ENCODE results near the gene ST7.

GRCh38 chr7:117277576-117277975 lies 324.3 kb downstream of the ST7 start:
- TF ChIP-seq, protein P1, sequence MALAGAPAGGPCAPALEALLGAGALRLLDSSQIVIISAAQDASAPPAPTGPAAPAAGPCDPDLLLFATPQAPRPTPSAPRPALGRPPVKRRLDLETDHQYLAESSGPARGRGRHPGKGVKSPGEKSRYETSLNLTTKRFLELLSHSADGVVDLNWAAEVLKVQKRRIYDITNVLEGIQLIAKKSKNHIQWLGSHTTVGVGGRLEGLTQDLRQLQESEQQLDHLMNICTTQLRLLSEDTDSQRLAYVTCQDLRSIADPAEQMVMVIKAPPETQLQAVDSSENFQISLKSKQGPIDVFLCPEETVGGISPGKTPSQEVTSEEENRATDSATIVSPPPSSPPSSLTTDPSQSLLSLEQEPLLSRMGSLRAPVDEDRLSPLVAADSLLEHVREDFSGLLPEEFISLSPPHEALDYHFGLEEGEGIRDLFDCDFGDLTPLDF (CRISPR knock-in tag; IDR thresholded peaks at IDR 0.05): no peak
- TF ChIP-seq AFF4 (CRISPR knock-in tag; IDR thresholded peaks at IDR 0.05; ENCODE audit: borderline replicate concordance): no peak
- no peak for TF ChIP-seq TCF7 (CRISPR knock-in tag; IDR thresholded peaks at IDR 0.05; ENCODE audit: low read depth)
- TF ChIP-seq, protein P2, sequence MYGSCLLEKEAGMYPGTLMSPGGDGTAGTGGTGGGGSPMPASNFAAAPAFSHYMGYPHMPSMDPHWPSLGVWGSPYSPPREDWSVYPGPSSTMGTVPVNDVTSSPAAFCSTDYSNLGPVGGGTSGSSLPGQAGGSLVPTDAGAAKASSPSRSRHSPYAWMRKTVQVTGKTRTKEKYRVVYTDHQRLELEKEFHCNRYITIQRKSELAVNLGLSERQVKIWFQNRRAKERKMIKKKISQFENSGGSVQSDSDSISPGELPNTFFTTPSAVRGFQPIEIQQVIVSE (CRISPR knock-in tag; IDR thresholded peaks at IDR 0.05; ENCODE audit: borderline replicate concordance): no peak
- TF ChIP-seq, protein P3, sequence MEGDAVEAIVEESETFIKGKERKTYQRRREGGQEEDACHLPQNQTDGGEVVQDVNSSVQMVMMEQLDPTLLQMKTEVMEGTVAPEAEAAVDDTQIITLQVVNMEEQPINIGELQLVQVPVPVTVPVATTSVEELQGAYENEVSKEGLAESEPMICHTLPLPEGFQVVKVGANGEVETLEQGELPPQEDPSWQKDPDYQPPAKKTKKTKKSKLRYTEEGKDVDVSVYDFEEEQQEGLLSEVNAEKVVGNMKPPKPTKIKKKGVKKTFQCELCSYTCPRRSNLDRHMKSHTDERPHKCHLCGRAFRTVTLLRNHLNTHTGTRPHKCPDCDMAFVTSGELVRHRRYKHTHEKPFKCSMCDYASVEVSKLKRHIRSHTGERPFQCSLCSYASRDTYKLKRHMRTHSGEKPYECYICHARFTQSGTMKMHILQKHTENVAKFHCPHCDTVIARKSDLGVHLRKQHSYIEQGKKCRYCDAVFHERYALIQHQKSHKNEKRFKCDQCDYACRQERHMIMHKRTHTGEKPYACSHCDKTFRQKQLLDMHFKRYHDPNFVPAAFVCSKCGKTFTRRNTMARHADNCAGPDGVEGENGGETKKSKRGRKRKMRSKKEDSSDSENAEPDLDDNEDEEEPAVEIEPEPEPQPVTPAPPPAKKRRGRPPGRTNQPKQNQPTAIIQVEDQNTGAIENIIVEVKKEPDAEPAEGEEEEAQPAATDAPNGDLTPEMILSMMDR (IDR thresholded peaks at IDR 0.05): no peak
- TF ChIP-seq, protein P4, sequence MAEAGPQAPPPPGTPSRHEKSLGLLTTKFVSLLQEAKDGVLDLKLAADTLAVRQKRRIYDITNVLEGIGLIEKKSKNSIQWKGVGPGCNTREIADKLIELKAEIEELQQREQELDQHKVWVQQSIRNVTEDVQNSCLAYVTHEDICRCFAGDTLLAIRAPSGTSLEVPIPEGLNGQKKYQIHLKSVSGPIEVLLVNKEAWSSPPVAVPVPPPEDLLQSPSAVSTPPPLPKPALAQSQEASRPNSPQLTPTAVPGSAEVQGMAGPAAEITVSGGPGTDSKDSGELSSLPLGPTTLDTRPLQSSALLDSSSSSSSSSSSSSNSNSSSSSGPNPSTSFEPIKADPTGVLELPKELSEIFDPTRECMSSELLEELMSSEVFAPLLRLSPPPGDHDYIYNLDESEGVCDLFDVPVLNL (CRISPR knock-in tag; IDR thresholded peaks at IDR 0.05; ENCODE audit: borderline replicate concordance, low read depth): no peak
- no peak for TF ChIP-seq ZSCAN18 (CRISPR knock-in tag; IDR thresholded peaks at IDR 0.05)
- TF ChIP-seq TEAD4 (CRISPR knock-in tag; IDR thresholded peaks at IDR 0.05): no peak
- no peak for TF ChIP-seq ZNF263 (CRISPR knock-in tag; IDR thresholded peaks at IDR 0.05; ENCODE audit: low read depth)

All from WTC11 (cell line).